ENCODE results near the gene SHANK3.

Gene SHANK3

DNA sequence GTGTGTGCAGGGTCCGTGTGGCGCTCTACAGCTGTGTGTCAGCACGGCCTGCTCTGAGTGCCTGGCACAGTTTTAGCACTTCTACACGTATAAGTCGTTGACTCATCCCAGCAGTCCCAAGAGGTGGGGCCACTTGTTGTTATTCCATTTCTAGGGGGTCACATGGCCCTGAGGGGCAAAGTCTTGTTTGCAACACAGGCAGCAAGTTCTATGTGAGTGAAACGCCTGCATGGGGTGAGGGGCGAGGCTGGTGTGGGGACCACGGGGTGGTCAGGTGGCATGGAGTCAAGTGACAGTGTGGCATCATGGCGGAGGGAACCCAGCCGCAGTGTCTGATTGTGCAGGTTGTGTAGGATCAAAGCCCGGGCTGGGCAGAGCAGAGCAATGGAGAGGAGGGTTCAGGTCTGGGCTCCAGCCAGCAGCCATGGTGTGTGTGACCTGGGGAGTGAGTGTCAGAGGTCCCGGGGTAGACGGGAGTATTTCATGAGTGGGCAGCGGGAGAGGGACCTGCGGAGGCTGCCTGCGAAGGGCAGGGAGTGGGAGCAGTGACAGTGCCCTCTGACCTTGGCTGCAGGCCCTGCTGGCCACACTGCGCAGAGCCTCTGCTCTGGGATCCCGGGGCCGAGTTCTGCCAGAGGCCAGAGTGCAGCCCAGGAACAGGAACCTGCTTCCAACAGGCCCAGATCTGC lies 27.9 kb downstream of the SHANK3 start:
- DNase-seq = no peak

DNA sequence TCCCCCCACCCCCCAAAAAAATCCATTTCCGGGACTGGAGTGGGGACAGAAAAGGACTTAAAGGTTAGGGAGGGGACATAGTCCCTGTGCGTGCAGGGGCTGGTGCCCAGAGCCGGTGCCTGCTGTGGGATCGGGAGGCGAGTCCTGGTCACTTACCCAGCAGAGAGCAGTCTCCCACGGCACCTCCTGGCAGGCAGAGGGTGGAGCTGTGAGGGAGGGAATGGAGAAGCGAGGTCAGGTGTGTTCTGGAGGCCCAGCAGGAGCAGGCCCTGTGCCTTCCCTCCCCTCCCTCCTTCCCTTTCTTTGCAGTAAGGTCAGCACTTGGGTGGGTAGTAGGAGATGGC lies 28.4 kb downstream of the SHANK3 start:
- DNase-seq = no peak

DNA sequence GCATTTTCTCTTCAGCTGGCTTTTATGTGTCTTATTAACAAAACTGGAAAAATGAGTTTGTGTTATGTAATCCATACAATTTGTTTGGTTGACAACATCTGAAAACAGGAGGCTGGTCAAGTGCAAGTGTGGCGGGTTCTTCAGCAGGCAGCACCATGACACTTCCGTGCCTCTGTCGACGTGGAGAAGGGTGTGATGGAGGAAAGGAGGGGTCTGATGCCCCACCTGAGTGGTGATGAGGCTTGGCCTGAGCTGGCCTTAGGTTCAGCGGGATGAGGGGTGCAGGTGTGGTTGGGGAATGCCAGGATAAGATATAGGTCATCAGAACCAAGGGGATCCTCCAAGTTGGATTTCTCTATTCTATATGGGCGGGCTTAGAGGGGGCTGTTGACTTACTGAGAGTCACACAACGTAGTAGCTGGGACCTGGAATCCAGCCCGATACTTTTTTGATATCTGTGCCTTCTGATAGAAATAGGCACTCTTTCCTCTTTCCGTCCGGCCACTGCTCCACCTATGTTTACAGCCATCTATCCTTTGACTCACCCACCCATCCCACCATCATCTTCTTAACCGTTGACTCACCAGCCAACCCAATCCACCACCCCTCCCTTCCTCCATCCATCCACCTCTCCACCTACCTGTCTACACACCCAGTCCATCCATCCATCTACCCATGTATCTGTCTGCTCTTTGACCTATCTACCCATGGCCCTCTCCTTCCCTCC lies 29.0 kb downstream of the SHANK3 start:
- no peak for DNase-seq

DNA sequence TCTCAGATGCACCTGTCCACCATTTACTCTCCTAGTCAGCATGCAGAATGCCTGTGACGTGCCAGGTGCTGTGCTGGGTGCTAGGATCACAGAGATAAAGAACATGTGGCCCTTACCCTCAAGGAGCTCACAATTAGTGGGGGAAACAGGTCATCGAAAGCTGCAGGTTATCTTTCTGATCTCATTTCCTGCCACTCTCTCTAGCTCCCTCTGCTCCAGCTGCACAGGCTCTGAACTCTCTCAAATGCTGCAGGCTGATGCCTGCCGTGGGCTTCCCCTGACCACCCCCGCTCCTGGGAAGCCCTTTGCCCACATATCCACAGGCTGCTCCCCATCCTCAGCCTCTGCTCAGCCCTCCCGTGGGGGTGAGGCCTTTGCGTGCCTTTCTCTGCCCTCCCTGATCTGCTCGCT lies 29.6 kb downstream of the SHANK3 start:
- no peak for DNase-seq

DNA sequence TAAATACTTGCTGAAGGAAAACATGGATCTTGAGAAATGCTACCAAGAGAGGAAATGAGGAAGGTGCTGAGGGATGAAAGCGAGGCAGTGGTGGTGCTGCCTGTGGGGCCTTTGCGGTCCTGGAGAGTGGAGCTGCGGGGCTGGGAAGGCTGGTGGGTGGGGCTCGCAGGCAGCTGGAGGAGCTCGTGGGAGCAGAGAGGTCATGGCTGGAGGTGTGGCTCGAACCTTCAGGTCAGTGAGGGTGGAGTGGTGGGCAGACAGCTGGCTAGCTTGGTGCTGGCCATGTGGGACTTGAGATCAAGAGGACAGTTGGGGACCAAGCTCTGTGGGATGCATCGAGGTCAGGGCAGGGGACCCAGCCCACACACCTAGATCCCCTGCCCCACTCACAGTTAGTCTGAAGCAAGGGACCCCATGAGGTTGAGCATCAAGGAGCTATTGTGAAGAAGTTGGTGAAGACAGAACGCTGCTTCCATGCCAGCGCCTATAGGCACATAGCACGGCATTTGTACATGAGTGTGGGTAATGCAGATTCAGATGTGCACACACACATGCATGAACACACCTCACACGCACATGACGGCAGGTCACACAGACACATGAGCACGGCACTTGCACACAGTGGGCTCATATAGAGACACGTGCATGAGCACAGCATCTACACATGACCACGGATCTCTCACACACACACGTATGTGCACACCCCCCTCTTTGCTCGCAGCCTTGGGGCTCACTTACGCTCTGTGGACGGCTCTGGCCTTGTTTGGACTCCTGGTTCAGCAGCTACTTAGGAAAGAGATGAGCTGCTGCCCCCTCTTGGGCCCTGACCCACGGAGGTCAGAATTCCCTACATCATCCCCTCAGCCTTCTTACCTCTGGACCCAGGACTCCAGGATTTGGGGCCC lies 30.4 kb downstream of the SHANK3 start:
- no peak for DNase-seq

DNA sequence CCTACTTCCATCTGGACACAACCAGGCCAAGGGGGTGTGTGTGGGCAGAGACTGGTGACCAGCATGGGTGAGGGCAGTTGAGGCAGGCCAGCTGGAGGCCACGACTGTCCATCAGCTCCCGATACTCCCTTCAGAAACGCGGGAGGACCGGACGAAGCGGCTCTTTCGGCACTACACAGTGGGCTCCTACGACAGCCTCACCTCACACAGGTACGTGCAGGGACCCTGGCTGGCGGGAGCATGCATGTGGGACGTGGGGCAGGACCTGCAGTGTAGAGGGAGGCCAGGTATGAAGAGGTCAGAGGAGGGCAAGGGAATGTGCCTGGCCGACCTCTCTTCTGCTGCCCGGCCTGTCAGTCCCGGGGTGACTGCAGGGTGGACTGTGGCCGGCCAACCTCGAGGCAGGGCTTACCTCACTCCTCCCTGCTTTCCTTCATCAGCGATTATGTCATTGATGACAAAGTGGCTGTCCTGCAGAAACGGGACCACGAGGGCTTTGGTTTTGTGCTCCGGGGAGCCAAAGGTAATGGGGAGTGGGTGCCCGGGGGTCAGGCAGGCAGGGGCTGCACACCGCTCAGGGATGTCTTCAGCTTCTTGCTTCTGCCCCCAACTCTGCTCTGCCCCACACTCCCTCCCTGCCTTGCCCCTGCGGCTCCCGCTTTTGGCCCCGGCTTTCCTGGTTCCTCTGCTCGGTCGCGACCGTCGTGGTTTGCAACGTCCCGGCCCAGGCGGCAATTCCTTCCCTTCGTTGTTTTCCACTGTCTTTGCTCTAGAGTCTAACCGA lies 31.3 kb downstream of the SHANK3 start:
- no peak for DNase-seq

DNA sequence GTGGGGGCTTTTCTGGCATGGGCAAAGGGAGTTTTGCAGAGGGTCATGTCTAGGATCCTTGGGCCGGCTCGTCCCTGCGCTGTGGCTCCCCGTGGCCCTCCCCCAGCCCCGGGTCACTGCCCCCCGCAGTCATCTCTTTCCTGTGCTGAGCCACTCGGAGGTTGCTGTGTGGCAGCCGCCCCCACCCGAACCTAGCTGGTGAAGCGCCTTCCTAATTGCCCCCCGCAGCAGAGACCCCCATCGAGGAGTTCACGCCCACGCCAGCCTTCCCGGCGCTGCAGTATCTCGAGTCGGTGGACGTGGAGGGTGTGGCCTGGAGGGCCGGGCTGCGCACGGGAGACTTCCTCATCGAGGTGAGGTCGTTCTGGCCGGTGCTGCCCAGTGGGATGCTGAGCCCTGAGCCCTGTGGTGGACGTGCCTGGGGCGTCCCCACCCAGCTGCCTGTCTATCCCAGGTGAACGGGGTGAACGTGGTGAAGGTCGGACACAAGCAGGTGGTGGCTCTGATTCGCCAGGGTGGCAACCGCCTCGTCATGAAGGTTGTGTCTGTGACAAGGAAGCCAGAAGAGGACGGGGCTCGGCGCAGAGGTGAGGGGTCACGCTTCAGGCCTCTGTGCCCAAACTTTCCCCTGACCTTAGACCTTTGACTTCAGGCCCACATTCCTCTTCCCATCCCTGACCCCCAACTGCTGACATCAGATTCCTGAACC lies 32.0 kb downstream of the SHANK3 start:
- no peak for DNase-seq

DNA sequence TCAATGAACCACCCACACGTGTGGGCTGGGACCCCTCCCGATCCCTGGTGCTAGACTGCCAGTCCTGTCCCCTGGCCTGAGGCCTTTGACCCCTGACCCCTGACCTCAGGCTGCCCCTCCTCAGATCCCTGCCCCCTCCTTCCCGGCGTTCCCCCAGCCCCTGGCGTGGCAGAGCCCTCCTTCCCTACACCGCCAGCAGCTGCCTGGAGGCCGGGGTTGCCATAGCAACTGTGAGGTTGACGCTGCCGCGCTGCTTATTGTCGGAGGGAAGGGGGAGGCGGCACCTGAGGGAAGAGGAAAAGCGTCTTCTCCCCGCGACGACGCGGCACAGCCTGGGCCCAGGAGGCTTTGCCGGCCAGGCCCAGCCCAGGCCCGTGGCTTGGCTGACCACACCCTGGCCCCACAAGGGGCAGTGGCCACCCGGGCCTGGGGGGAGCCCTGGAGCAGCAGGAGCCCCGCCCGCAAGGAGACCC lies 32.6 kb downstream of the SHANK3 start:
- peak; percentile 82 for DNase-seq

DNA sequence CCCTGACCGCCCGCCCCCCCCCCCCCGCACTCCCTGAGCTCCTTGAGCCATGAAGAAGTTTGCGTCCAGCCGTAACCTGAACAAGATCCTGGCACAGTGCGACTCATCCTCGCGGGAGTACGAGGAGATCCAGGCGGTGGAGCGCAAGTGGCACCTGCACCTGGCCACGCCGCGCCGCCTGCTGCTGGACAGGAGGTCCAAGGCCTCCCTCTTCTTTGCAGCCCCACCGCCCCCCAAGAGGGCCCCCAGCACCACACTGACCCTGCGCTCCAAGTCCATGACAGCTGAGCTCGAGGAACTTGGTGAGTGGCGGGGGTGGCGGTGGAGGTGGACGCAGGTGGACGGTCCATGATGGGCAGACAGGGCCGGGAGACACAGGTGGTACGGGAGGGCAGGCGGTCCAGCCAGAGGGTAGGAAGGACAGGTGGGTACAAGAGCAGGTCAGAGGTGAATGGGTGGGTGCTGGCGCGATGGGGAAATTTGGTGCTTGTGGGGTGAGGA lies 33.3 kb downstream of the SHANK3 start:
- no peak for DNase-seq

DNA sequence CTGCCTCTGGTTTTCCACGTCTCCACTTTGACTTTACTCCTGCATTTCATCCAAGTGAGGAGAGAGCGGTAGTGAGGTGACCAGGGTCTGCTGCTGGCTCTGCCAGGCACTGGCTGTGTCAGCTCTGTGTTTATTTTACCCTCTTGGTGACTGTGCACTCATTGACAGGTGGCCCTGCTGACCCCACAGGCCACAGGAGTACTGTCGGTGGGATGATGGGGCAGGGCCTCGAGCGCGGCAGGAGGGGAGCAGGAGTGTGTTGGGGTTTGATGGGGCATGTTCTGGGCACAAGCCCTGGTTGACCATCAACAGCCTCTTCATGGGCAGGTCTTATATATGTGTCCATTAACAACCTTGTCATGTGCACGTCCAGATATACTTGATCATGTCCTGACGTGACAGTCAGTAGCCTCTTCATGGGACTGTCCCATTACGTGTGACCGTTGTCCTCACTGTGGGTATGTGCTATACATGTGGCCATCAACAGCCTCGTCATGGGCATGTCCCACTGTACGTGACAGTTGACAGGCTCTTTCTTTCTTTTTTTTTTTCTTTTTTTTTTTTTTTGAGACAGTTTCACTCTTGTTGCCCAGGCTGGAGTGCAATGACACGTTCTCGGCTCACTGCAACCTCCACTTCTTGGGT lies 34.0 kb downstream of the SHANK3 start:
- DNase-seq = no peak

DNA sequence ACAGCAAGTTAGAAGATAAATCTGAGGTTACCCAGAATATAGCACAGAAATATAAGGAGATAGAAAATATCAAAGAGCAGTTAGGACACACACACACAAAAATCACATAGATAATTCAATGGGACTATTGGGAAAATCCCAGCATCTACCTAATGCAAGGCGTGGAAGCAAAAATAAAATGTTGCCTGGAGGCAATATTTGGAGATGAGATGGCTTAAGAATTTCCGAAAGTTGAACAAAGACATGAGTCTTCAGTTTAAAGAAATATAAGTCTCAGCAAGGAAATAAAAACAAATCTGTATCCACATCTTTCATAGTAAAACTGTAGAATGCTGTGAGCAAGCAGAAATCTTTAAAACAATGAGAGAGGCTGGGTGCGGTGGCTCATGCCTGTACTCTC lies 35.9 kb downstream of the SHANK3 start:
- DNase-seq = no peak

DNA sequence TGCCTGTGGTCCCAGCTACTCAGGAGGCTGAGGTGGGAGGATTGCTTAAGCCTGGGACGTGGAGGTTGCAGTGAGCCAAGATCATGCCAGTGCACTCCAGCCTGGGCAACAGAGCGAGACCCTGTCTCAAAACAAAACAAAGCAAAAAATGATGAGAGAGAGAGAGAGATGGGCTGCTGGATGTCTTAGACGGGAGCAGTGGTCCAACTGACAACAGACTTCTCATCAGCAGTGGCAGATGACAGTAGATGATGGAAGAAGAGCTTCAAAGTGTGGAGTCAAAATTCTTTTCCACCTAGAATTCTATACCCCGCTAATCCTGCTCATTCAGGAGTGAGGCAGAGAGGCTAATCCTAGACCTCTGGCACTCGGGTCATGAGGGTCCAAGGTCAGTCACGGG lies 36.4 kb downstream of the SHANK3 start:
- no peak for DNase-seq

DNA sequence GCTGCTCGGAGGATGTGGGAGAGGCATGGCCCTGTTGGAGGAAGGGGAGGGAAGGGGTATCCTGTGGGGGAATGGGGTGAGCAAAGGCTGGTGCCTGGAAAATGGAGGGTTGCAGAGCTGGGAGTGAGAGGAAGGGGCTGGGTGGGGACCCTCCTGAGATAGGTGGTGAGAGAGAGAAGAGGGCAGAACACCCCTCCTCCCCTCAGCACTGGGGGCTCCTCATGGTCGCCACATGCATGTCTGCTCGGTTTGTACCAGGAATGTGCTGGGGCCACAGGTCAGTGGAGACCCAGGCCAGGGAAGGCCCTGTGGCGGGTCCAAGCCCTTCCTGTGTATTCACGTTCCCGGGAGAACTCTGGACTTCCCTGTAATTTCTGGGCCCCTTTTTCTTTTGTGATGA lies 37.6 kb downstream of the SHANK3 start:
- DNase-seq = no peak

DNA sequence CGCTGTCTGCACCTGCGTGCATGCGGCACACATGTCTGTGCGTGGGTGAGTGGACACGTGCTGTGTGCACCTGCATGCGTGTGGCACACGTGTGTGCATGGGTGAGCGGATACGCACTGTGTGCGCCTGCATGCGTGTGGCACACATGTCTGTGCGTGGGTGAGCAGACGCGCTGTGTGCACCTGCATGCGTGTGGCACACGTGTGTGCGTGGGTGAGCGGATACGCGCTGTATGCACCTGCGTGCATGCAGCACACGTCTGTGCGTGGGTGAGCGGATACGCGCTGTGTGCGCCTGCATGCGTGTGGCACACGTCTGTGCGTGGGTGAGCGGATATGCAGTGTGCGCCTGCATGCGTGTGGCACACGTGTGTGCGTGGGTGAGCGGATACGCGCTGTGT lies 38.3 kb downstream of the SHANK3 start:
- DNase-seq = no peak

DNA sequence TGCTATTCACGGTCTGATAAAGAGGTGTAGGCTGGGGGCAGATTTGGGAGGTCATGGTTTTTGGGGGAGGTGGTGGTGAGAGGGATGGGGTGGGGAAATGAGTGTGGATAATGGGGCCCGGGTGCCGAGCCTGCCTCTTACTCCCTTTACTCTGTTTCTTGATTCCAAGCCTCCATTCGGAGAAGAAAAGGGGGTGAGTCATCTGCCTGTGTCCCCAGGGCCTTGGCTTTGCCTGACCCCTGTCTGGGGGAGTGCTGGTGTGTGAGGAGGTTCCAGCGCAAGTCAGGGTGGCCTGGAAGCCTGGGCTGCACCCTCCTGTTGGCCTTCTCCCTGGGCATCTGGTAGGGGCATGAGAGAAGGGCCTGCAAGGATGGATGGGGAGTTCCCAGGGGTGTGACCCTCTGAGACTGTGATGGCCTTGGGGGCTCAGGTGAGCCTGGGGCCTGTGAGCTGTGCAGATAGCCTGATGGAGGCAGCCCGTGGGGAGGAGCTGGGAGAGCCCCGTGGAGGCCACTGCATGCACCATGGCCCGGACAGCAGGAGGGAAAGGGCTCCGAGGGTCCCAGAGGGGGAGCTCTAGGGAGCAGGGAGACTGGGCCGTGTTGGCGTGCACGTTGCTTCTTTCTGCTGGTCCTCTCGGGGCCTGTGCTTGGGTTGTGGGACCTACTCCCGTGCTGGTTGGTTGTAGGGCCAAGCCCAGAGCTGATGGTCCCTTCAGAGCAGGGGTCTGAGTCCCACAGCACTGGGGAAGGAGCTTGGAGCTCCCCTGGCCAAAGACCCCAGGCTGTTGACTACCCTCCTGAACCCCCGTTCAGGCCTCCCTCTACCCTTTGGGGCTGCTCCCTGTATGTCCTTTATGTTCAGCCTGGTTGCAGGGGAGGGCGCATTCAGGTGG lies 39.1 kb downstream of the SHANK3 start:
- DNase-seq = no peak

DNA sequence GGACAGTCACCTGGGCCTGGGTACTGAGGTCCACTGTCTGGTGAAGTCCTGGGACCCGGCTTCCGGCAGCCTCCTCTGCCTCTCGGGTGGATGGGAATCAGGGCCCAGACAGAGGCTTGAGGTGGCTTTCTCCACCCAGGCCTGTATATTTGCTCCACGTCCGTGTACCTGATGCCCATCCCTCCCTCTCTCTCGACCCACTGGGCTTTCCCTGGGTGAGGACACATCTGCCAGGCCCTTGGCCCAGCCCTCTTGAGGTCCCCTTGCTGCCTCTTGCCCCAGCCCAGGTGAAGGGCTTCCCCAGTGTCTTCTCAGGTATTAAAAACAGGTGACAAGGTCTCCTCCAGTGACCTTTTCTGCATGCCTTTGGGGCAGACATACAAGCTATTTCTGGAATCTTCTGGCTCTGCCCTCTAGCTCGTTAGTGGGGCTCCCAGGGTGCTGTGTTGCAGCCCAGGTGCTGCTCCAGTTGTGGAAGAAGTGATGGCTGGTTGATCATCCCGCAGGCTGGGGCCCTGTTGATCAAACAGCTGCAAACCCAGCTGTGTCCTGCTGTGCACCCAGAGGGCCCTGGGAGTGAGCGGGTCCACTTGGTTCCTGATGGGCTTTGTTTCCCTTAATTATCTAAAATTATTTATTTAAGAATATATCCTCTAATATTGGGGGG lies 39.9 kb downstream of the SHANK3 start:
- DNase-seq = no peak

DNA sequence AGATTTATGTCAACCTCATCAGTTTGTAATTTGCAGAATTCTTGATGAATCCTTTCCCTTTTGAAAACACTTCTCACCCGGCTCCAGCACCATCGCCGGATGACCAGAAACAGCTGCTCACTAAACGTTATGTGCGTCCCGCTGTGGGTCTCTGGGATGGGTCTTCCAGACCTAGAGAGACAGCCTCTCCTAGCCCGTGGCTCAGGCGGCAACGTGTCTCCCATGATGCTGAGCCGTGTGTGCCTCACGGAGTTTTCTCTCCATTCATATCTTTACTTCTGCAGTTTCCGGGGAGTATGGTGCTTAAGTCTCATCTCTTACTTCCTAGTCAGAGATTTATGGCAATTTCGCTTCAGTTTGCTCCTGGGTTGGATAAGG lies 40.4 kb downstream of the SHANK3 start:
- no peak for DNase-seq

DNA sequence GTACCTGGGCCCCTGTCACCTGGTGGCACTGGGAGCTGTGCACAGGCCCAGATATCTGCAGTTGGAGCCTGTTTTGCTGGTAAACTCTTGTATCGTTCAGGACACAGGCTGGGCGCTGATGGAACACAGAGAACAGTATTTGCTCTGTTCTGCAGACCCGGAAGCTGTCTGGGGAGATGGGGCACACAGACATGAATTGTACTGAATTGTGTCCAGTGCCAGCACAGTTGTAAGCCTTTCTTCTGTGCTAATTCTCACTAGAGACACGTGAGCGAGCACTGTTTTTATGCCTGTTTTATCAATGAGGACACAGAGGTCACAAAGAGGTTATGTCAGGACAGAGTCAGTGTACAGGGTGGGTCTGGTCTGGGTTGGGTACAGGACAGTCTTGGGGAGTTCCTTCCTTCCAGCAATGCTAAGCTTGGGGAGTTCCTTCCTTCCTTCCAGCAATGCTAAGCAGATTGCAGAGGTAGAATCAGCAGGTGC lies 41.0 kb downstream of the SHANK3 start:
- no peak for DNase-seq

DNA sequence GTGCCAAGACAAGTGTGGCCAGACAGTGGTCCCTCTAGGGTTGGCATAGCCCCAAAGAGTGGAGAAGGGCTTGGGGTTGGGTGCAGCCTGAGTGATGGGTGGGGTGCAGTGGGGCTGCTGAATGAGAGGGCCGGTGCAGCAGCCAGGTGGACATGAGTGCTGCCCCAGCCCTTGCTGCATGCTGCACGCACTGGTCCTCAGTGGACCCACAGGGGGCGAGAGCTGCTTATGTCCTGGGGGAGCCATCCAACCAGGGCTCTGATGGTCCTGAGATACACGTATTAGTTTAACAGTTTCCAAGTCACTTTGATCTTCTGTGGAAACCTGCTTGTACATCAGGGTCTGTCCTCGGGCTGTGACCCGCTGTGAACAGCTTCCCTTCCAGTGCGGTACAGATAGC lies 41.5 kb downstream of the SHANK3 start:
- DNase-seq = no peak
